LNCAP (cell line): ENCODE data around the gene DEAF1.

ENCODE experiments used
- CTCF ChIP-seq: fragments of 450-650 bp; IDR thresholded peaks from 2 replicates; pipeline ENCODE4 v1.5.1; 2017; ENCODE audit warnings: mild to moderate bottlenecking

The DEAF1 gene

GRCh38 chr11:627308-627576 lies 67.8 kb downstream of the DEAF1 start:
- TF ChIP-seq CTCF: no peak

- TF ChIP-seq CTCF: no peak
Measured at GRCh38 chr11:626475-627307, 68.3 kb downstream of the DEAF1 start, which contains the start of gene SCT. SCT (minus strand) TSS chr11:627181; CDS start chr11:627143, 38 bp downstream.

GRCh38 chr11:625636-626268 lies 69.3 kb downstream of the DEAF1 start:
- TF ChIP-seq CTCF: no peak

- no peak for TF ChIP-seq CTCF
Measured at GRCh38 chr11:624705-625635, 70.1 kb downstream of the DEAF1 start, which contains the start of gene CDHR5. CDHR5 (minus strand) TSS chr11:624955; CDS start chr11:624902, 53 bp downstream.

GRCh38 chr11:623999-624704 lies 70.9 kb downstream of the DEAF1 start:
- no peak for TF ChIP-seq CTCF

GRCh38 chr11:623349-623869 lies 71.6 kb downstream of the DEAF1 start:
- TF ChIP-seq CTCF: no peak

- no peak for TF ChIP-seq CTCF
Measured at GRCh38 chr11:621838-622237, 73.2 kb downstream of the DEAF1 start.
